HT-29 (cell line): ENCODE results near the gene SLC7A11. TPM values are rescaled to one million over a fixed set of nuclear protein-coding genes. Genes with fewer than 3 reads are reported as not detected.
"Not testable (repeated sequence)": the region's sequence is repeated elsewhere in the genome, so short reads cannot be mapped to it uniquely, and the experiment has no call there.

Experiments
- DNase-seq: peaks from one replicate; pipeline ENCODE4 v3.0.0-alpha.2; 2015; ENCODE audit warnings: low spot score
- total RNA-seq: library from RNA; depleted of rRNA; stranded (reverse); fragments of >200 nt; shearing (Covaris generic); gene quantifications from 2 replicates; pipeline ENCODE4 v1.2.3, GENCODE V29; 2014

Gene SLC7A11
- total RNA-seq, 1 experiment from 2014 or later, result 16.6 TPM

DNA sequence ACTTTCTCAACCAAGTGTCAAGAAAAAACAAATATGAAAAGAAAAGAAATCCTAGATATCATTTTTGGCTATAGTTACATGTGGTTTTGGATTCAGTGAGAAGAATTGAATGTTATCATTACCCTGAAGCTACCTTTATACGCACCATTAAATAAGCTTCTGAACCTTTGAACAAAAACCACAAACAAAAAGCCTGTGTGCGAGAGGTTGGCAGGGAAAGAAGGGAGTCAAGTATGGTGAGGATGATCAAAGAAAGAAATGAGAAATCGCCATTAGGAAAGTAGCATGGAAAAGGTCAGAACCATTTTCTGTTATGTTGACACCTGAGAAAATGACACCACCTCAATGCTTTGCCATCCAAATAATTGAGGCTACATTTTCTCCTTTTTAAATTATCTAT lies 1.2 kb upstream of the SLC7A11 start:
- peak; percentile 54 for DNase-seq

DNA sequence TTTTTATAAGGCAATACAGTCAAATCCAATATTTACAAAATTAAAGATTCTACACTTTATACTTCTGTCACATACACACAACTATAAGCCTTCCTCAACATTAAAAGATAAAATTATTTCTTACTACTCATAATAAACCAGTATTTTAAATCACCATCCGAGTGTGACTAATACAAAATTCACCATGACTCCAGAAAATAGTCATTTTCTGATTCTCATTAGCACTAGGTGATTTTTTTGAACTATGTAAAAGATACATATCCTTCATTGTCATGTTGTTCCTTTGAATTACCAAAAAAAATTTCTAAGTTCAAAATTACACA lies 646 bp upstream of the SLC7A11 start:
- no peak for DNase-seq

DNA sequence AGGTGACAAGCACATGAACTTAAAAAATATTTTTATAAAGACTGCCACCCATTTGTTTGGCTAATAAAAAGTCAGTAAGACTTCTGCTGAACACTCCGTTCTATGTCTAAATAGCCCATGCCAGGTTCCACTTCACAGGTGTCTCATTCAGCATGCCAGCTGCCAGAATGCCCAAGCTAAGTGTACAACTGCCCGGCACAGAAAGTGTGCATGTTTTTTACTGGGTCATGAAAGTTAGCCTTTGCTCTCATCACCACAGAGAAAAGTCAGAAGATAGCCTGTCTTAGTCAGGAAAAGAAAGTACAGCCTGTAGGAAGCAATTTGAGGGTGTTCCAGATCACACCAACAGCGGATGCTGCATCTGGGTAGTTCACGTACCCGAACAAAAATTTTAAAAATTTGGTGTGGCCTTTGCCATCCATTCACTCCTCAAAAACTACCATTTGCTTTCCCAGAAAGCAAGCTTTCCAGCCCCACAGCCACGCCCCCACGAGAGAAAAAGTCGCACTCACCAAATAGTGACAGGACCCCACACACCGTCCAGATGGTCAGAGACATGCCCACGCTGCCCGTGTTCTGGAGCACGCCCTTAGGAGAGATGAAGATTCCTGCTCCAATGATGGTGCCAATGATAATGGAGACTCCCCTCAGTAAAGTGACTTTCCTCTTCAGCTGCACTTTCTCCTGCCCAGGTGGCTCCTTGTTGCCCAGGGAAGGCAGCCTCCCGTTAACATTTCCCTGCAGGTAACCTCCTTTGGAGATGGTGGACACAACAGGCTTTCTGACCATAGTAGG lies 671 bp downstream of the SLC7A11 start:
- DNase-seq, result peak; percentile 68

DNA sequence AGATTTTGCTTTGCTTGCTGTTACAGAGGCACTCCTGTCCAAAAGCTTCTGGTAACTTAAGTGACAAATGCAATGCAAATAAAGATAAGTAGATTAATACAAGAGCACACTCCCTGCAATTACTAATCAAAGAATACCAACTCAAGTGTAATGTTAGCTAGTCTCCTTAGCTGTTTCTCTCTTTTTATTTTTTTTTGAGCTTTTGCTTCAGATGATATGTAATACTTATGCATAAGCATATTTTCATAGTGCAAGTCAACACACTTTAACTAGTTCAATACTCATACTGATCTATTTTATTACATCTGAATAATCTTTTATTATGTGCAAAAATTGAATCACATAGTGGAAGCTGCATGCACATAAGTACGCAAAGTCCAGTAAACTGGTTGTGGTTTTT lies 2.7 kb downstream of the SLC7A11 start:
- no peak for DNase-seq

DNA sequence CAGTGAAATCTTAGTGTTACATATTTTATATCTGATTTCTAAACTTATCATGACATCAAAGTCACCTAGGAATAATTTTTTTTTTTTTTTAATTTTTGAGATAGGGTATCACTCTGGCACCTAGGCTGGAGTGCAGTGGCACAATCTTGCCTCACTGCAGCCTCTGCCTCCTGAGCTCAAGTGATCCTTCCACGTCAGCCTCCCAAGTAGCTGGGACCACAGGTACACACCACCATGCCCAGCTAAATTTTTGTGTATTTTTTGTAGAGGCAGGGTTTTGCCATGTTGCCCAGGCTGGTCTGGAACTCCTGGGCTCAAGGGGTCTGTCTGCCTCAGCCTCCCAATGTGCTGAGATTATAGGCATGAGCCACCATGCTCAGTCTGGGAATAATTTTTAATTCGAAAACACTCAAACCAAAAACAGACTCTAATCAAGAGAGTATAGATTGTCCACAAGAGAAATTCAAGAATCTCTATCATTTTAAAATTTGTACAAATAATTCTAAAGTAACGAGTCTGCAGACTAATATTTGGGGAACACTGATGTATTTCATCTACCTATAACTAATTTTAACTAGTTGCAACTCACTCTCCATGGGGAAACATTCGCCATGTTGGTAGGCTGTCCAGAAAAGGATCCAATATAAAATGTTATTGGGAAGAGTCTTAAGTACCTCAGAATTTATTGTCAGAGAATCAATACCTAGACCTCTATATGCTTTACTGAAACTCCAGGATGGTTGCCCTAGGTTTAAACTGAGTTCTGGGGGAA lies 3.4 kb downstream of the SLC7A11 start:
- no peak for DNase-seq

DNA sequence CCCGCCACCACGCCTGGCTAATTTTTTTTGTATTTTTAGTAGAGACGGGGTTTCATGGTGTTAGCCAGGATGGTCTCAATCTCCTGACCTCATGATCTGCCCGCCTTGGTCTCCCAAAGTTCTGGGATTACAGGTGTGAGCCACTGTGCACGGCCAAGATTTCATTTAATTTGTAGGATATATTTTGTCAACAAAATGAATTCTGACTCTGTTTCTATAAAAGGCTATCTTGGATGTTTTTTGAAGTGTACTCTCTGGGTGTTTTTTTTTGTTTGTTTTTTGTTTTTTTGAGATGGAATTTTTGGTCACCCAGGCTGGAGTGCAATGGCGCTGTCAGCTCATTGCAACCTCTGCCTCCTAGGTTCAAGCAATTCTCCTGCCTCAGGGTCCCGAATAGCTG lies 5.0 kb downstream of the SLC7A11 start:
- DNase-seq, result not testable (repeated sequence)

DNA sequence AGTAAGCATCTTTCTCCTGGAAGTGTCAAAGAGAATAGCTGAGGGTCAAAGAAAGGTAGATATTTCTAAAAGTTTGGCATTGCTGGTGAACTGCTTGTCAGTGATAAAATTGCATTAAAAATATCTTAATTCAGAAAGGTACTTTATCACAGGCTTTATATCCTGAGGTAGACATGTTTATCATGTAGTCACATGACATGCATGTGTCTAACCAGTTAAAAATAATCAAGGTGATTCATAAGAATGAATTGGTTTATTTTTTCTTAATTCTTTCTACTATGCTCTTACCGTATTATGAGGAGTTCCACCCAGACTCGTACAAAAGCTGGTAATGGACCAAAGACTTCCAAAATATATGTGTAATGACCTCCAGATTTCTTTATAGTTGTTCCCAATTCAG lies 6.1 kb downstream of the SLC7A11 start:
- no peak for DNase-seq

DNA sequence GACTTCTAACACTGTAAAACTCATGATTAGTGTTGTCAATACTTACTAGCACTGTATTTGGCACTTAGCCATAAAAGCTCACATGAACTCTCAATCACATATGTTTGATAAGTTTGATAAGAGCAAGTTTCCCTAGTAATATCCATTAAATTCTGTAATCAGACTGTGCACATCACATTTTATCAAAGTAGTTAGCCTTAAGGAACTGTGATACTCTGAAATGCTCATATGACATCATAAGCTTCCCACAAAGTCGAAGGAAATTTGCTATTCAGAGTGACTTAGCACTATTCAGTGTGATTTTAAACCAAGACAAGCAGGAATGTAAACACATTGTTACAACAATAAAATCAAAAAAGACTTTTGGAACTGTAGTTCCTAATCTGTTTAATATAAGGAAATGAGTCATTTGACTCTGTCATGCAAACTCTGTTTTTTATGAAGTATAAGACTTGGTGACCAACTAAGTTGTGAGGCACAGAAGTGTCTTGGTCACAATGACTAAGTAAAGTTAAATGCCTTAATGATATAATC lies 6.7 kb downstream of the SLC7A11 start:
- DNase-seq, result peak; percentile 60

DNA sequence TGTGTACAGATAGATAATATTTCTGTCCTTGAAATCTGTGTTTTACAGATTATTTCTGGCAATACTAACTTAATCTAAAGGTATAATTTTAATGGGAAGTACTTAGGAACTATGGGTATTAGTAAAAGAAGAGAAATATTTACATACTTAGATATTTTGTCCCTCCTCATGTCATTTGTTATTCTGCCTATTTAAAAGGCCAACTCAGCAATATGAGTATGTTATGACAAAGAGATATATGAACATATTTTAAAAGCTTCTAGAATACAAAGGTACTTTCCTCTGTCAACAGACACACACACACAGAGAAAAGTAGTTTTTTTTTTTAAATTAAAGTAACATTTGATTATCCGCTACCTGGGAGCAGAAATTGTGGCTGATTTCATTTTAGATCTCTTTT lies 7.9 kb downstream of the SLC7A11 start:
- no peak for DNase-seq

DNA sequence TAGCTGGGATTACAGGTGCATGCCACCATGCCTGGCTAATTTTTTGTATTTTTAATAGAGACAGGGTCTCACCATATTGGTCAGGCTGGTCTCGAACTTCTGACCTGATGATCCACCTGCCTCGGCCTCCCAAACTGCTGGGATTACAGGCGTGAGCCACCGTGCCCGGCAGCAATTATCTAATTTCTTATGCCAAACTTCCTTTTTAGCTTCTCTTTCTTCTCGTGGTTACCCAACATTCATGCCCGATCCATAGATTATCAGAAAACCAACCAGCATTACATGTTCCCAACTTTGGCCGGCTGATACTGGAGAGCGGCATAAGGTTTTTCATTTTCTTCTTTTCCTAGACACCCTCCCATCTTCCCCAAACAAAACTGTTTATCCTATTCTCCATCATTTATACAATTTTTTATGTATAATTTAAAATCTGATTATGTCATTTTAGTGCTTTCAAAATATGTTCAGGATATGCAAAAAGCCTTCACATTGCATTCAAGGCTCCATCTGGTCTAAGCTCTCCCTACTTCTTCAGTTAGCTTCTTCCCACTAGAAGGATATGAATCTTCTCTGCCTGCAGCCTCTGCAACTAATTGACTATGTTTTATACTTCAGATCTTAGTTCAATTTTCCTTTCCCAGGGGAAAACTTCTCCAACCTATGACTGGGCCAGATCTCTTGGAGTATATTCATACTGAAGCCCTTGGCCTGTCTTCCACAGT lies 8.7 kb downstream of the SLC7A11 start:
- DNase-seq, result no peak

DNA sequence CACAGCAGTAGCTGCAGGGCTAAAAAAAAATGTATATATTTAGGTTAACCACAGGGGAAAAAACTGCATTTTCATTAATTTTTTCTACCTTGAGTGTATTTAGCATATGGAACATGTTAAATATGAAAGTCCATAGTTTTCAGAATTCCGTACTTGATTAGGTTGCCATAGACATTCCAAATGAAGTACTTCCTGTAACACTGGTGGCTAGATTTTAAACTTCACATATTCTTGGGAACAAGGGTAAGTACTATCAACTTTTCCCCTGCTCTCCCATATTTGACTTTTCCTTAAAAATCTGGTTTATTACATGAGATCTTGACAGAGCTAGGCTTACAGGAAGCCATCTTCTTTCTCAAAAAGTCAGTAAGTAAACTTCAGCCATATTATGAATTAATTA lies 9.8 kb downstream of the SLC7A11 start:
- no peak for DNase-seq

DNA sequence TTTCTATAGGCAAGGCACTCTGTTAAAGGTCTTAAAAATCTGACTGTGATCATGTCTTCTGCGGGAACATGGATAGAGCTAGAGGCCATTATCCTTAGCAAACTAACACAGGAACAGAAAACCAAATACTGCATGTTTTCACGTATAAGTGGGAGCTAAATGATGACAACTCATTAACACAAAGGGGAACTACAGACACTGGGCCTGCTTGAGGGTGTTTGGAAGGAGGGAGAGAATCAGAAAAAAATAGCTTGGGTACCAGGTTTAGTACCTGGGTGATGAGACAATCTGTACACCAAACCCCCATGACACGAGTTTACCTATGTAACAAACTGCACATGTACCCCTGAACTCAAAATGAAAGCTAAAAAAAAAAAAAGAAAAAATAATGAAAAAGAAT lies 12.1 kb downstream of the SLC7A11 start:
- DNase-seq, result no peak

DNA sequence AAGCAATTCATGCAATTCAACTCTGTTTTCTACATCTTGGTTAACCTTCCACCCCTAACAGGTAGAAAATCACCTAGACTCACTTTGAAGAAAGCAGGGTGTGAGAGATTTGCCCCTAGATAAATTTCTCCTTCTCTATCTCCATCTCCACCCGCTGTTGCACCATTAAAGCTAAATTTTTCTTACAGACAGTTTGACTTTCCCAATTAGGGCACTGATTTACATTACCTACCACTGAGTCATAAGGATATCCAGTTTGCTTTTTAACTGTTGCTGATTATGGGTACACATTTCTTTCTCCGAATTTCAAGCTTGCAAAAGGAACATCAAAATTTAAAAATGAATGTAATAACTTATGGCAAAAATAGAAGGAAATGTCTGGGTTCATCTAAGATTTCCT lies 13.0 kb downstream of the SLC7A11 start:
- DNase-seq, result no peak

DNA sequence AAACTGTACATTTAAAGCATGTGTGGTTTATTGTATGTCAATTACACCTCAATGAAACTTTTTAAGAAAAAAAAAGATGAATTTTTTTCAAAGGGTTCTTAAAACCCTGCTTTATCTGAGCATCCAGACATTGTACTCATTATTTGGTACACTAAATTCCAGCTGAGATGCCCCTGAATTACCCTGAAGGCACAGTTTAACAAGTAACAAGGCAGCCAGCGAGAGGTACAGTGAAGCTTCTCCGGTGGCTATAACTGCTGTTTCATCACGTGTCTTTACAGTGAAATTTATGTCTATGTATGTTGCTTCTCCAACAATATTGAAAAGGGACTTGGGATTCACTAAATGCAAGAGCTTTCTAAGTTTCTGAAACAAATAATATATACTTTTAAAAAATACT lies 15.8 kb downstream of the SLC7A11 start:
- no peak for DNase-seq

DNA sequence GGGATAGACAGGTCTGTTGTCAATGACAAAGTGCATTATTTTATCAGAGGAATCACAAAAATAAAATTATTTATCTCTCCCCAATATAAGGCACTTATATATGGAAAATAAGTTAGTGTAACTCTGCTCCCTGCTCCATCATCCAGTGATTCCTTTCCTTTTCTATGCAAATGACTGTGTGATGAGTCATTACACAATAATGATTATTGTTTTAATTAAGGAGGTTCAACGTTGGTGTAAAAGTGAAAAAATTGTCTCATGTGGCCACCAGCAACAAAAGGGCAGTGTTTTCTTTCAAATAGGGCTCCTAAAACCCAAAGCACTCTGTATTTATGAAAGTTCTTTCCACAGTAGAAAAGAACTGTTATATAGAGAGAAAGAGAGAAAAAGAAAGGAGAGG lies 16.7 kb downstream of the SLC7A11 start:
- no peak for DNase-seq

DNA sequence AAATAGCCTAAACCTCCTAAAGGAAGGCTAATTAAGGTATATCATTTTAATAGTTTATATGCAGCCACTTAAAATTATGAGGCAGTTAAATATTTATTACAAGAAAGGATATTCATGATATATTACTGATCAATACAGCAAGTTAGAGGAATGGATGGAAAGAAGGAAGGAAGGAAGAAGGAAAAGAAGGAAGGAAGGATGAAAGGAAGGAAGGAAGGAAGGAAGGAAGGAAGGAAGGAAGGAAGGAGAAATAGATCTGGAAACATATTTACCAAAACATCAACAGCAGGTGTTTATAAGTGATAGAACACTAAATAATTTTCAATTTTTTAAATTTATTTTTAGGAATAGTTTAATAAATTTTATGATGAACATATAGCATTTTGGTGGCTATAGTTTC lies 17.5 kb downstream of the SLC7A11 start:
- no peak for DNase-seq

DNA sequence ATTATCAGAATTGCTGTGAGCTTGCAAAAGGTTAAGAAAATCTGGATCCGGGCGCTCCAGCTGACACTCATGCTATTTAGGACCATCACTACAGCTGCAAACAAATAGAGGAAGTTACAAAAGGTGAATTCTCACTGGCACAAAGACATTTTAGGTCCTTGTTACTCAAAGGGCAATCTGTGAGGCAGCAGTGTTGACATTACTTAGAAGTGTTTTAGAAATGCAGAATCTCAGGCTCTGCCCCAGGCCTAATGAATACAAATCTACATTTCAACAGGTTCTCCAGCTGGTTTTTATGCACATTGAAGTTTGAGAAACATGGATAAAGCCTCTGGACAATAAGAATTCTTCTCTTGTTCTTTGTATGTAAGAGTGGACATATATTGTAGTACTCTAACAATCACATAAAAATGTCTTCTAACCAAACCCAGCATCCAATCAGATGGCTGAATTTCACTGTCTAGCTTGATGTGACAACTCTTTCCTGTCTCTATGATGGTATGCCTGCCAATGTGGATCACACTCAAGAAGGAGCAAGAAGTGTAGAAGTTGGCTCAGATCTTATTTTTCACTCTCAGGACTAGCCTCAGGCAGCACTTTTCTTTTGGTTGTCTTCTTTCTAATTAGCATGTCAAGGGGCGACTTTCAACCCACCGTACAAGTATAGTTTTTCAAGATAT lies 18.8 kb downstream of the SLC7A11 start:
- no peak for DNase-seq

DNA sequence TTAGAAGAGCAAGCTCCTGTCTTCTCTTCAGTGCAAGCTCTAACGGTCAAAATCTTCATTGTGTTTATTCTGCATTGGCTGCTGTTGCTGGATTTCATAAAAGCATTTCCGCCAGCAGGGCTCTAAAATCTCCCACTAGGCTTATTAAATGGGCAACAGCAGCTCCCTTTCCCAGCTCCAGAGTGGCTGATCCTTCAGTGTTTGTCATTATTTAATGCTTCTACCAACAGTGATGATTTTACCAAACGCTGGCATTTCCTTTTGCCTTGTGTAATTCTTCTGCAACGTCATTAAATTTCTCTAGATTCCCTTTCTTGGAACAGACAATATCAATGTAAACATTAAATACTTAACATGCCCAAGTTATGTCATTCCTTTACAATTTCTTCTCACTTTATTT lies 20.1 kb downstream of the SLC7A11 start:
- no peak for DNase-seq

DNA sequence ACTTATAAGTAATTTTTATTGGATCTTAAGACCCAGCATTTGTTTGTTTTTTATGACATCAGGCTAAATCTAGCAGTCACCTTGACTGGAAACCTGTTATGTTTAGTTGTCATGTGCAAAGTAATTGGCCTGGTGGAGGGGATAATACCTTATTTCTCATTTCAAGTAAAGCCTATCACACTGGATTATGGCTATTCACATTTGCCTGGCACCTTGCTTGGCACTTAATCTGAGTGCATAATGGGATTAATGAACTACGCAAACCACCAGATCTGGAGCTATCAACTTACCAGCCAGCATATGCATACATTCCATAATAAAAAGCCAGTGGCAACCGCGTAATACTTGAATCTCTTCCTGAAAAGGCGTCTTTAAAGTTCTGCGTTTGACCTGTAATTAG lies 23.2 kb downstream of the SLC7A11 start:
- DNase-seq, result no peak

DNA sequence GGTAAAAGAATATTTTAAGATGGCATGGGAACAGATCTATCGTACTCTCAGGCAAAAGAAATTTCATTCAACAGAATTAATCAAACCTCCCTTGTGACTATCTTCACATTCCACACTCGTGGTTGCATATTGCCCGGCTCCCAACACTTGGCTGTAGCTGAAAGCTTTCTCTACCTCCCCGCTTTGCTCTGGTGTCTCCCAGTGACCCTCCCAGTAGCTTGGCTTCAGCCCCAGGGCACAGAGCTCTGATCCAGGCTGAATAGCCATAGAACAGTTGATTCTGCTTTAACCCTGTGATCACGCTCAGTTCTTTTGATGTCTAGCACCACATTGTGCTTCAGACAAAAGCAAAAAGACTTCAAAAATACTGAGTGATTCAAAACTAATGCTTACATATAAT lies 24.6 kb downstream of the SLC7A11 start:
- DNase-seq, result no peak

DNA sequence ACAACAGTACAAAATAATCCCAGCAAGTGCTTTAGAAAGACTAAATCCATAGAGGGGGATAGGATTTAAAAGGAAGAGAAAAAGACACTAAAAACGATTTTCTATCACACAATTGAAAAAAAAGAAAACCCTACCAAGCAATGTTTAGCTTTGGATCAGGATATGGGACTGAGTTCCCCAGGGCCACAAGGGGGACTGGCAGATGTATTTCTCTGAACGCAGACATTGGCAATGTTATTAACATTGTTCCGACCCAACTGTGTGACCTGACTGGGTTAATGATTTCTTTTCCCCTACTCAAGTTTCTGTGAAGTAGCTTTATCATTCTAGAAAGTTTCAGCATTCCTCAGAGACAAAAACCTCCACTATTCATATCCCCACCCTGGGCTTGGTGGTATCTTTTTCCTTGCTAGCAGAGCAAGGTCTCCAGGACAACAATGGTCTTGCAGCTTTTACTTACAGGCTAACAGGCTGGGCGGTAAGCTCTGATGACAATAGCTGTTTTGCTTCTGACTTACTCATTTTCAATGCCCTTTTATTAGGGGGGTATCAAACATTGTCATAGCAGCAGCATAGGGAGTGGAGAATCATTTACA lies 25.8 kb downstream of the SLC7A11 start:
- no peak for DNase-seq
